ENCODE measurements around the gene RBBP8NL. TPM values are rescaled to one million over a fixed set of nuclear protein-coding genes. Genes with fewer than 3 reads are reported as not detected.
A peak's percentile ranks its signal among the peaks of the same experiment; 100 is the strongest.

Gene RBBP8NL
- total and polyA plus RNA-seq, 9 of the 15 experiments (the other 6 are each of a cell fraction or from before 2014, with no cell fraction given): not detected

DNA sequence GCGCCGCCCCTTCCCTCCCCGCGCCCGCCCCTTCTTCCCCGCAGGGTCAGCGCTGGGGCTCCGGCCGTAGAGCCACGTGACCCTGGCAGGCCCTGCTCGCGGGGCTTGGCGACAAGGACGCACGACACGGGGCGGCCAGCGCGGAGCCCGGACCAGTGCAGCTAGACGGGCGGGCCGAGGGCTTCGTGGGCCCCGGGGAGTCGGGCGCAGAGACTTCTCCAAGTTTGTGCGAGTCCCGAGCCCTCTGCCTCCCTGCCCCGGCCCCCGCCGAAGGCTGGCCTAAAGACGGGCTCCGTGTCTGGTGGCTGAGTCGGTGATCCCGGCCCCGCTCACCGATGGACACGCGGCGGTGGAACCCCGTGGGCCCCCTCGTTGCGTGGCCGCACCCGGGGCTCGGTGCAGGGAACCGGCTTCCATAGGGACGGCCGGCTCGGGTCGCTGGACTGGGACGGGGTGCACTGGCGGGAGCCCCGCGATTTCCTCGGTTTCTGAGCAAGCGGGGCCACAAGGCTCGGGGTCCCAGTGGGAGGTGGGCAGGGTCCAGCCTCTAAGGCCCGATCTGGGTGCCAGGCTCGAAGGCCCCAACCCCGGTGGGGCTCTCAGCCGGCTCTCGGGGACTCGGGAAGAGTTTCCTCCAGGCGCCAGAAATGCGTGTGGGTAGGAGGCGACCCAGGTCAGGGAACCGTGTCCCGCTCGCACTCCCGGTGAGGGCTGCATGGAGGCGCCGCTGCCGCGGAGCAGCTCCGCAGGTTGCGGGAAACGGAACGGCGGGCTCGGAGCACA is 48.9 kb upstream of the RBBP8NL start (continued):
- TF ChIP-seq, protein P1, sequence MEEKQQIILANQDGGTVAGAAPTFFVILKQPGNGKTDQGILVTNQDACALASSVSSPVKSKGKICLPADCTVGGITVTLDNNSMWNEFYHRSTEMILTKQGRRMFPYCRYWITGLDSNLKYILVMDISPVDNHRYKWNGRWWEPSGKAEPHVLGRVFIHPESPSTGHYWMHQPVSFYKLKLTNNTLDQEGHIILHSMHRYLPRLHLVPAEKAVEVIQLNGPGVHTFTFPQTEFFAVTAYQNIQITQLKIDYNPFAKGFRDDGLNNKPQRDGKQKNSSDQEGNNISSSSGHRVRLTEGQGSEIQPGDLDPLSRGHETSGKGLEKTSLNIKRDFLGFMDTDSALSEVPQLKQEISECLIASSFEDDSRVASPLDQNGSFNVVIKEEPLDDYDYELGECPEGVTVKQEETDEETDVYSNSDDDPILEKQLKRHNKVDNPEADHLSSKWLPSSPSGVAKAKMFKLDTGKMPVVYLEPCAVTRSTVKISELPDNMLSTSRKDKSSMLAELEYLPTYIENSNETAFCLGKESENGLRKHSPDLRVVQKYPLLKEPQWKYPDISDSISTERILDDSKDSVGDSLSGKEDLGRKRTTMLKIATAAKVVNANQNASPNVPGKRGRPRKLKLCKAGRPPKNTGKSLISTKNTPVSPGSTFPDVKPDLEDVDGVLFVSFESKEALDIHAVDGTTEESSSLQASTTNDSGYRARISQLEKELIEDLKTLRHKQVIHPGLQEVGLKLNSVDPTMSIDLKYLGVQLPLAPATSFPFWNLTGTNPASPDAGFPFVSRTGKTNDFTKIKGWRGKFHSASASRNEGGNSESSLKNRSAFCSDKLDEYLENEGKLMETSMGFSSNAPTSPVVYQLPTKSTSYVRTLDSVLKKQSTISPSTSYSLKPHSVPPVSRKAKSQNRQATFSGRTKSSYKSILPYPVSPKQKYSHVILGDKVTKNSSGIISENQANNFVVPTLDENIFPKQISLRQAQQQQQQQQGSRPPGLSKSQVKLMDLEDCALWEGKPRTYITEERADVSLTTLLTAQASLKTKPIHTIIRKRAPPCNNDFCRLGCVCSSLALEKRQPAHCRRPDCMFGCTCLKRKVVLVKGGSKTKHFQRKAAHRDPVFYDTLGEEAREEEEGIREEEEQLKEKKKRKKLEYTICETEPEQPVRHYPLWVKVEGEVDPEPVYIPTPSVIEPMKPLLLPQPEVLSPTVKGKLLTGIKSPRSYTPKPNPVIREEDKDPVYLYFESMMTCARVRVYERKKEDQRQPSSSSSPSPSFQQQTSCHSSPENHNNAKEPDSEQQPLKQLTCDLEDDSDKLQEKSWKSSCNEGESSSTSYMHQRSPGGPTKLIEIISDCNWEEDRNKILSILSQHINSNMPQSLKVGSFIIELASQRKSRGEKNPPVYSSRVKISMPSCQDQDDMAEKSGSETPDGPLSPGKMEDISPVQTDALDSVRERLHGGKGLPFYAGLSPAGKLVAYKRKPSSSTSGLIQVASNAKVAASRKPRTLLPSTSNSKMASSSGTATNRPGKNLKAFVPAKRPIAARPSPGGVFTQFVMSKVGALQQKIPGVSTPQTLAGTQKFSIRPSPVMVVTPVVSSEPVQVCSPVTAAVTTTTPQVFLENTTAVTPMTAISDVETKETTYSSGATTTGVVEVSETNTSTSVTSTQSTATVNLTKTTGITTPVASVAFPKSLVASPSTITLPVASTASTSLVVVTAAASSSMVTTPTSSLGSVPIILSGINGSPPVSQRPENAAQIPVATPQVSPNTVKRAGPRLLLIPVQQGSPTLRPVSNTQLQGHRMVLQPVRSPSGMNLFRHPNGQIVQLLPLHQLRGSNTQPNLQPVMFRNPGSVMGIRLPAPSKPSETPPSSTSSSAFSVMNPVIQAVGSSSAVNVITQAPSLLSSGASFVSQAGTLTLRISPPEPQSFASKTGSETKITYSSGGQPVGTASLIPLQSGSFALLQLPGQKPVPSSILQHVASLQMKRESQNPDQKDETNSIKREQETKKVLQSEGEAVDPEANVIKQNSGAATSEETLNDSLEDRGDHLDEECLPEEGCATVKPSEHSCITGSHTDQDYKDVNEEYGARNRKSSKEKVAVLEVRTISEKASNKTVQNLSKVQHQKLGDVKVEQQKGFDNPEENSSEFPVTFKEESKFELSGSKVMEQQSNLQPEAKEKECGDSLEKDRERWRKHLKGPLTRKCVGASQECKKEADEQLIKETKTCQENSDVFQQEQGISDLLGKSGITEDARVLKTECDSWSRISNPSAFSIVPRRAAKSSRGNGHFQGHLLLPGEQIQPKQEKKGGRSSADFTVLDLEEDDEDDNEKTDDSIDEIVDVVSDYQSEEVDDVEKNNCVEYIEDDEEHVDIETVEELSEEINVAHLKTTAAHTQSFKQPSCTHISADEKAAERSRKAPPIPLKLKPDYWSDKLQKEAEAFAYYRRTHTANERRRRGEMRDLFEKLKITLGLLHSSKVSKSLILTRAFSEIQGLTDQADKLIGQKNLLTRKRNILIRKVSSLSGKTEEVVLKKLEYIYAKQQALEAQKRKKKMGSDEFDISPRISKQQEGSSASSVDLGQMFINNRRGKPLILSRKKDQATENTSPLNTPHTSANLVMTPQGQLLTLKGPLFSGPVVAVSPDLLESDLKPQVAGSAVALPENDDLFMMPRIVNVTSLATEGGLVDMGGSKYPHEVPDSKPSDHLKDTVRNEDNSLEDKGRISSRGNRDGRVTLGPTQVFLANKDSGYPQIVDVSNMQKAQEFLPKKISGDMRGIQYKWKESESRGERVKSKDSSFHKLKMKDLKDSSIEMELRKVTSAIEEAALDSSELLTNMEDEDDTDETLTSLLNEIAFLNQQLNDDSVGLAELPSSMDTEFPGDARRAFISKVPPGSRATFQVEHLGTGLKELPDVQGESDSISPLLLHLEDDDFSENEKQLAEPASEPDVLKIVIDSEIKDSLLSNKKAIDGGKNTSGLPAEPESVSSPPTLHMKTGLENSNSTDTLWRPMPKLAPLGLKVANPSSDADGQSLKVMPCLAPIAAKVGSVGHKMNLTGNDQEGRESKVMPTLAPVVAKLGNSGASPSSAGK (IDR thresholded peaks at IDR 0.05): peak; percentile 83; the same call in 1 of the 2 replicates
- TF ChIP-seq FOXM1 (IDR thresholded peaks at IDR 0.05; ENCODE audit: low read depth) (no peak), FOXM1 (CRISPR knock-in tag; IDR thresholded peaks at IDR 0.05; ENCODE audit: low read depth) (no peak), TFAP4 (CRISPR knock-in tag; IDR thresholded peaks at IDR 0.05; ENCODE audit: borderline replicate concordance) (peak; percentile 66; the same call in 1 of the 2 replicates), SRSF7 (optimal IDR thresholded peaks at IDR 0.05; ENCODE audit: low read depth, low read length) (no peak), ATF1 (CRISPR knock-in tag; IDR thresholded peaks at IDR 0.05) (no peak), ATF1 (tag; IDR thresholded peaks at IDR 0.05) (no peak), SP2 (IDR thresholded peaks at IDR 0.05; ENCODE audit: extremely low read depth, low read depth, low read length, poor library complexity, severe bottlenecking) (no peak), PATZ1 (CRISPR knock-in tag; IDR thresholded peaks at IDR 0.05; ENCODE audit: borderline replicate concordance) (no peak), KLF13 (tag; IDR thresholded peaks at IDR 0.05; ENCODE audit: borderline replicate concordance, low read depth) (no peak), CBFA2T3 (IDR thresholded peaks at IDR 0.05) (no peak), ESRRA (IDR thresholded peaks at IDR 0.05; ENCODE audit: borderline replicate concordance, low read depth) (no peak), XRCC4 (IDR thresholded peaks at IDR 0.05; ENCODE audit: extremely low read depth, insufficient read depth, insufficient read length) (no peak)

Measured in K562 (cell line).